ENCODE measurements around the gene EEF1A2. TPM values are rescaled to one million over a fixed set of nuclear protein-coding genes. Genes with fewer than 3 reads are reported as not detected.

Gene EEF1A2
- total RNA-seq, 1 donor from 2014 or later, result 37.6 TPM

DNA sequence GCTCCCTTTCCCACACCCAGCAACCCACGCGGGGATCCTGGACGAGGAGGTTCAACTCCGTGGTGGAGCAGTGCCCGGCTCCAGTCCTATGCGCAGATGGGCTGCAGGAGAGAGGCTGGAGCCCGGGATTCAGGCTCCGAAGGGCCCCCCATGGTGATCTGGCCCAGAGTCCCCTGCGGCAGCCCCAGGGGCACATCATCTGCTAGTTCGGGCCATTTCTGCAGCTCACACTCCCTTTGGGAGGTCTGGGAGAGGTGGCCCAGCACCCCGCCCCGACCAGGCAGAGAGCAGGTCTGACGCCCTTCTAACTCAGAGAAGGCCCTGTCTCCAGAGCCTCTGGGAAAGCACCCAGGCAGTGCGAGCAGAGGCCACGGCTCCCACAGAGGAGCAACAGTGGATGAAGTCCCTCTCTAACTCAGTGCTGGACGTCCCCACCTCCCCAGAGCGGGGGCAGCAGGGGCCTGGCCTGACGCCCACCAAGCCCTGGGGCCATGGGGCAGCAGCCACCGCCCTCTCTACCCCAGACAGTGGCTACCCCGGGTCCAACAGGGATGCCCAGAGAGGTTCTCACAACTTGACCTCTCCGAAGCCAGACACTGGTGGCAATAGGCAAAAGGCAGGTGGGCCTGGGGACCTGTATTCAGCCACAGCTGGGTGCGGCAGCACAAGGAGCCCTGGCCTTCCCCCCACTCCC is 29.7 kb downstream of the EEF1A2 start:
- Mint-ChIP-seq H3K9me3 (ENCODE audit: unreplicated experiment) (no peaks in the 10 kb centered on the region), H3K4me3 (ENCODE audit: unreplicated experiment) (no peak overlapping the region), H3K27ac (ENCODE audit: unreplicated experiment) (no peak overlapping the region), H3K27me3 (ENCODE audit: low read depth, unreplicated experiment) (peaks cover 34% of the 10 kb centered on the region), H3K4me1 (ENCODE audit: low read depth, unreplicated experiment) (no peaks in the 10 kb centered on the region), H3K36me3 (ENCODE audit: low read depth, unreplicated experiment) (peaks cover 2% of the 10 kb centered on the region)
- H3K27ac ChIP-seq (ENCODE audit: low read depth, low read length), result no peak overlapping the region
- H4K20me1 ChIP-seq (ENCODE audit: insufficient read depth, low read length), result no peaks in the 10 kb centered on the region
- no peaks in the 10 kb centered on the region for H3K36me3 ChIP-seq (ENCODE audit: insufficient read depth, low read length)
- TF ChIP-seq EZH2 (IDR thresholded peaks at IDR 0.05; ENCODE audit: insufficient read depth, low read length), result no peak
- TF ChIP-seq, protein P1, sequence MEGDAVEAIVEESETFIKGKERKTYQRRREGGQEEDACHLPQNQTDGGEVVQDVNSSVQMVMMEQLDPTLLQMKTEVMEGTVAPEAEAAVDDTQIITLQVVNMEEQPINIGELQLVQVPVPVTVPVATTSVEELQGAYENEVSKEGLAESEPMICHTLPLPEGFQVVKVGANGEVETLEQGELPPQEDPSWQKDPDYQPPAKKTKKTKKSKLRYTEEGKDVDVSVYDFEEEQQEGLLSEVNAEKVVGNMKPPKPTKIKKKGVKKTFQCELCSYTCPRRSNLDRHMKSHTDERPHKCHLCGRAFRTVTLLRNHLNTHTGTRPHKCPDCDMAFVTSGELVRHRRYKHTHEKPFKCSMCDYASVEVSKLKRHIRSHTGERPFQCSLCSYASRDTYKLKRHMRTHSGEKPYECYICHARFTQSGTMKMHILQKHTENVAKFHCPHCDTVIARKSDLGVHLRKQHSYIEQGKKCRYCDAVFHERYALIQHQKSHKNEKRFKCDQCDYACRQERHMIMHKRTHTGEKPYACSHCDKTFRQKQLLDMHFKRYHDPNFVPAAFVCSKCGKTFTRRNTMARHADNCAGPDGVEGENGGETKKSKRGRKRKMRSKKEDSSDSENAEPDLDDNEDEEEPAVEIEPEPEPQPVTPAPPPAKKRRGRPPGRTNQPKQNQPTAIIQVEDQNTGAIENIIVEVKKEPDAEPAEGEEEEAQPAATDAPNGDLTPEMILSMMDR (IDR thresholded peaks at IDR 0.05; ENCODE audit: insufficient read depth, low read depth, low read length), result no peak
- H3K4me2 ChIP-seq (ENCODE audit: low read length), result no peak overlapping the region
- no peak overlapping the region for H3K4me3 ChIP-seq (ENCODE audit: insufficient read depth, low read depth, low read length)
- DNase-seq (ENCODE audit: low read depth), result no peak
- no peaks in the 10 kb centered on the region for H3K79me2 ChIP-seq (ENCODE audit: insufficient read depth, low read length)
- H3K27me3 ChIP-seq (ENCODE audit: insufficient read depth, low read length), result peaks cover 31% of the 10 kb centered on the region
- no peaks in the 10 kb centered on the region for H3K9me3 ChIP-seq (ENCODE audit: insufficient read depth, low read depth, low read length)
- no peak for FAIRE-seq
- H2AFZ ChIP-seq (ENCODE audit: low read depth, low read length), result no peak overlapping the region
- no peaks in the 10 kb centered on the region for H3K4me1 ChIP-seq (ENCODE audit: insufficient read depth, low read length)
- H3K9ac ChIP-seq (ENCODE audit: low read length), result no peak overlapping the region

DNA sequence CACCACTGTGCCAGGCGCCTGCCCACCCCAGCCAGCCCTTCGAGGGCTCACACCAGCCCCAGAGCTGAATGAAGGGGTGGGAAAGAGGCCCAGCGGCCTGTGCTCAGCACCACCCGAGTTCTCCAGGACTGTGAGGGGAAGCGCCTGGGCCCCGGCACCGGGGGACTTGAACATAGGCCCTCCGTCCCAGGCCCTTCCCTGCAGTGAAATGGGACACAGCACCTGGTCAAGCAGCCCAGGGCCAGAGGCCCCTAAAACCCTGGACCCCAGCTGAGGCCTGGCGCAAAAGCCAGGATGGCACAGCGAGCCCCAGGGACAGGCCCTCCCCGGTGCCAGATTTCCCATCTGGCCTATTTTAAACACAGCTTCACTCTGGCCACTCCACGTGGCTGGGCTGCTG is 30.5 kb downstream of the EEF1A2 start:
- no peak overlapping the region for H2AFZ ChIP-seq (ENCODE audit: low read depth, low read length)
- no peak overlapping the region for H3K27ac ChIP-seq (ENCODE audit: low read depth, low read length)
- no peak overlapping the region for H3K4me2 ChIP-seq (ENCODE audit: low read length)
- no peaks in the 10 kb centered on the region for H3K4me1 ChIP-seq (ENCODE audit: insufficient read depth, low read length)
- H3K79me2 ChIP-seq (ENCODE audit: insufficient read depth, low read length), result no peaks in the 10 kb centered on the region
- no peaks in the 10 kb centered on the region for H4K20me1 ChIP-seq (ENCODE audit: insufficient read depth, low read length)
- Mint-ChIP-seq H3K27ac (ENCODE audit: unreplicated experiment) (no peak overlapping the region), H3K4me3 (ENCODE audit: unreplicated experiment) (no peak overlapping the region), H3K4me1 (ENCODE audit: low read depth, unreplicated experiment) (peaks cover 7% of the 10 kb centered on the region), H3K27me3 (ENCODE audit: low read depth, unreplicated experiment) (peaks cover 29% of the 10 kb centered on the region), H3K36me3 (ENCODE audit: low read depth, unreplicated experiment) (peaks cover 2% of the 10 kb centered on the region), H3K9me3 (ENCODE audit: unreplicated experiment) (no peaks in the 10 kb centered on the region)
- TF ChIP-seq, protein P1 (IDR thresholded peaks at IDR 0.05; ENCODE audit: insufficient read depth, low read depth, low read length), result no peak
- TF ChIP-seq EZH2 (IDR thresholded peaks at IDR 0.05; ENCODE audit: insufficient read depth, low read length), result no peak
- FAIRE-seq, result no peak
- H3K4me3 ChIP-seq (ENCODE audit: insufficient read depth, low read depth, low read length), result no peak overlapping the region
- H3K36me3 ChIP-seq (ENCODE audit: insufficient read depth, low read length), result no peaks in the 10 kb centered on the region
- H3K9me3 ChIP-seq (ENCODE audit: insufficient read depth, low read depth, low read length), result no peaks in the 10 kb centered on the region
- DNase-seq (ENCODE audit: low read depth), result no peak
- H3K9ac ChIP-seq (ENCODE audit: low read length), result no peak overlapping the region
- H3K27me3 ChIP-seq (ENCODE audit: insufficient read depth, low read length), result peaks cover 25% of the 10 kb centered on the region

All from astrocyte (in vitro differentiated cells and primary cell).